ENCODE results near the gene C19orf53. TPM values are rescaled to one million over a fixed set of nuclear protein-coding genes. Genes with fewer than 3 reads are reported as not detected.

C19orf53 gene
- total and polyA plus RNA-seq, 5 donors from 2014 or later, result 61.2 to 244 (median 236) TPM

- H3K36me3 ChIP-seq (ENCODE audit: control insufficient read depth, insufficient read depth, low read length), result peaks cover 21% of the 10 kb centered on the region
- H3K27ac Mint-ChIP-seq, result peak overlapping the region; percentile 94 to 96 (median 94)
- peaks cover 6% of the 10 kb centered on the region for H3K36me3 Mint-ChIP-seq
- DNase-seq (peak in 2 of 3 donors; percentile 30 to 55), ATAC-seq (ENCODE audit: low read depth in 2 of 2) (peak; percentile 61 to 62)
- H3K9me3 ChIP-seq (ENCODE audit: control insufficient read depth in 2 of 2, low read length in 2 of 2), result no peaks in the 10 kb centered on the region
- no peaks in the 10 kb centered on the region for H3K27me3 Mint-ChIP-seq
- no peaks in the 10 kb centered on the region for H3K27me3 ChIP-seq (ENCODE audit: control insufficient read depth, insufficient read depth, low read length)
- H3K4me3 Mint-ChIP-seq, result peak overlapping the region; percentile 91 to 94 (median 93)
- peaks cover 0 to 28% (median 15%) of the 10 kb centered on the region in 4 donors for H3K4me1 Mint-ChIP-seq
- peak overlapping the region; percentile 41 for H3K27ac ChIP-seq (ENCODE audit: insufficient read depth, low read length, poor library complexity, severe bottlenecking)
- no peaks in the 10 kb centered on the region for H3K9me3 Mint-ChIP-seq
- peaks cover 20% of the 10 kb centered on the region for H3K4me1 ChIP-seq (ENCODE audit: control insufficient read depth, insufficient read depth, low read length, poor library complexity, severe bottlenecking)
- peak overlapping the region; percentile 61 for H3K4me3 ChIP-seq (ENCODE audit: low read depth, low read length)
Observed at GRCh38 chr19:13764821-13765394, 9.3 kb upstream of the C19orf53 start.

GRCh38 chr19:13765395-13766094, 8.7 kb upstream of the C19orf53 start:
- H3K36me3 Mint-ChIP-seq, result peaks cover 6% of the 10 kb centered on the region
- no peaks in the 10 kb centered on the region for H3K27me3 ChIP-seq (ENCODE audit: control insufficient read depth, insufficient read depth, low read length)
- H3K4me1 Mint-ChIP-seq, result peaks cover 0 to 28% (median 15%) of the 10 kb centered on the region in 4 donors
- H3K4me1 ChIP-seq (ENCODE audit: control insufficient read depth, insufficient read depth, low read length, poor library complexity, severe bottlenecking), result peaks cover 20% of the 10 kb centered on the region
- ATAC-seq (ENCODE audit: low read depth in 2 of 2) (no peak), DNase-seq (no peak)
- H3K27me3 Mint-ChIP-seq, result no peaks in the 10 kb centered on the region
- no peaks in the 10 kb centered on the region for H3K9me3 Mint-ChIP-seq
- H3K27ac ChIP-seq (ENCODE audit: insufficient read depth, low read length, poor library complexity, severe bottlenecking), result peak overlapping the region; percentile 41
- H3K36me3 ChIP-seq (ENCODE audit: control insufficient read depth, insufficient read depth, low read length), result peaks cover 21% of the 10 kb centered on the region
- H3K9me3 ChIP-seq (ENCODE audit: control insufficient read depth in 2 of 2, low read length in 2 of 2), result no peaks in the 10 kb centered on the region
- peak overlapping the region; percentile 91 to 94 (median 93) for H3K4me3 Mint-ChIP-seq
- peak overlapping the region; percentile 94 to 96 (median 94) for H3K27ac Mint-ChIP-seq
- peak overlapping the region; percentile 61 for H3K4me3 ChIP-seq (ENCODE audit: low read depth, low read length)

GRCh38 chr19:13766095-13766481, 8.2 kb upstream of the C19orf53 start:
- Mint-ChIP-seq H3K9me3 (no peaks in the 10 kb centered on the region), H3K27ac (peak overlapping the region; percentile 59 to 96 (median 80))
- H3K4me1 ChIP-seq (ENCODE audit: control insufficient read depth, insufficient read depth, low read length, poor library complexity, severe bottlenecking), result peaks cover 20% of the 10 kb centered on the region

GRCh38 chr19:13768510-13768909, 5.7 kb upstream of the C19orf53 start:
- ATAC-seq (ENCODE audit: low read depth in 2 of 2), result no peak
- Histone ChIP-seq H3K4me1 (ENCODE audit: control insufficient read depth, insufficient read depth, low read length, poor library complexity, severe bottlenecking) (peaks cover 20% of the 10 kb centered on the region), H3K36me3 (ENCODE audit: control insufficient read depth, insufficient read depth, low read length) (peaks cover 21% of the 10 kb centered on the region), H3K27me3 (ENCODE audit: control insufficient read depth, insufficient read depth, low read length) (no peaks in the 10 kb centered on the region), H3K9me3 (ENCODE audit: control insufficient read depth in 2 of 2, low read length in 2 of 2) (no peaks in the 10 kb centered on the region), H3K4me3 (ENCODE audit: low read depth, low read length) (no peak overlapping the region), H3K27ac (ENCODE audit: insufficient read depth, low read length, poor library complexity, severe bottlenecking) (no peak overlapping the region)
- no peaks in the 10 kb centered on the region for H3K9me3 Mint-ChIP-seq
- no peak for DNase-seq
- H3K27me3 Mint-ChIP-seq, result no peaks in the 10 kb centered on the region
- H3K27ac Mint-ChIP-seq, result no peak overlapping the region
- H3K4me3 Mint-ChIP-seq, result no peak overlapping the region
- peaks cover 5% of the 10 kb centered on the region for H3K36me3 Mint-ChIP-seq
- H3K4me1 Mint-ChIP-seq, result peaks cover 0 to 24% (median 14%) of the 10 kb centered on the region in 4 donors

More at GRCh38 chr19:13766095-13766481, 8.2 kb upstream of the C19orf53 start:
- DNase-seq, result no peak
- Mint-ChIP-seq H3K27me3 (no peaks in the 10 kb centered on the region), H3K4me1 (peaks cover 0 to 28% (median 15%) of the 10 kb centered on the region in 4 donors), H3K36me3 (peaks cover 6% of the 10 kb centered on the region), H3K4me3 (peak overlapping the region; percentile 91 to 94 (median 93))
- ATAC-seq (ENCODE audit: low read depth in 2 of 2), result no peak
- Histone ChIP-seq H3K4me3 (ENCODE audit: low read depth, low read length) (no peak overlapping the region), H3K36me3 (ENCODE audit: control insufficient read depth, insufficient read depth, low read length) (peaks cover 21% of the 10 kb centered on the region), H3K27ac (ENCODE audit: insufficient read depth, low read length, poor library complexity, severe bottlenecking) (no peak overlapping the region), H3K9me3 (ENCODE audit: control insufficient read depth in 2 of 2, low read length in 2 of 2) (no peaks in the 10 kb centered on the region), H3K27me3 (ENCODE audit: control insufficient read depth, insufficient read depth, low read length) (no peaks in the 10 kb centered on the region)

- Mint-ChIP-seq H3K9me3 (no peaks in the 10 kb centered on the region), H3K27me3 (no peaks in the 10 kb centered on the region), H3K4me1 (peaks cover 6 to 28% (median 18%) of the 10 kb centered on the region in 4 donors), H3K27ac (no peak overlapping the region), H3K4me3 (peak overlapping the region in 1 of 4 donors; percentile 32), H3K36me3 (peaks cover 5% of the 10 kb centered on the region)
- DNase-seq (no peak), ATAC-seq (ENCODE audit: low read depth in 2 of 2) (no peak)
- no peak overlapping the region for H3K27ac ChIP-seq (ENCODE audit: insufficient read depth, low read length, poor library complexity, severe bottlenecking)
- no peak overlapping the region for H3K4me3 ChIP-seq (ENCODE audit: low read depth, low read length)
- H3K4me1 ChIP-seq (ENCODE audit: control insufficient read depth, insufficient read depth, low read length, poor library complexity, severe bottlenecking), result peaks cover 14% of the 10 kb centered on the region
- H3K36me3 ChIP-seq (ENCODE audit: control insufficient read depth, insufficient read depth, low read length), result peaks cover 21% of the 10 kb centered on the region
- no peaks in the 10 kb centered on the region for H3K9me3 ChIP-seq (ENCODE audit: control insufficient read depth in 2 of 2, low read length in 2 of 2)
- no peaks in the 10 kb centered on the region for H3K27me3 ChIP-seq (ENCODE audit: control insufficient read depth, insufficient read depth, low read length)
Observed at GRCh38 chr19:13770013-13770635, 4.1 kb upstream of the C19orf53 start.

GRCh38 chr19:13778398-13778797, 4.1 kb downstream of the C19orf53 start:
- Histone ChIP-seq H3K4me1 (ENCODE audit: control insufficient read depth, insufficient read depth, low read length, poor library complexity, severe bottlenecking) (peaks cover 9% of the 10 kb centered on the region), H3K27ac (ENCODE audit: insufficient read depth, low read length, poor library complexity, severe bottlenecking) (no peak overlapping the region), H3K36me3 (ENCODE audit: control insufficient read depth, insufficient read depth, low read length) (peaks cover 33% of the 10 kb centered on the region), H3K27me3 (ENCODE audit: control insufficient read depth, insufficient read depth, low read length) (no peaks in the 10 kb centered on the region), H3K9me3 (ENCODE audit: control insufficient read depth in 2 of 2, low read length in 2 of 2) (no peaks in the 10 kb centered on the region), H3K4me3 (ENCODE audit: low read depth, low read length) (no peak overlapping the region)
- peaks cover 6 to 44% (median 24%) of the 10 kb centered on the region in 4 donors for H3K4me1 Mint-ChIP-seq
- H3K27ac Mint-ChIP-seq, result no peak overlapping the region
- H3K27me3 Mint-ChIP-seq, result no peaks in the 10 kb centered on the region
- H3K36me3 Mint-ChIP-seq, result peaks cover 14% of the 10 kb centered on the region
- H3K4me3 Mint-ChIP-seq, result peak overlapping the region in 1 of 4 donors; percentile 74
- H3K9me3 Mint-ChIP-seq, result no peaks in the 10 kb centered on the region
- DNase-seq, result no peak
- ATAC-seq (ENCODE audit: low read depth in 2 of 2), result no peak

- no peaks in the 10 kb centered on the region for H3K27me3 Mint-ChIP-seq
- no peaks in the 10 kb centered on the region for H3K9me3 ChIP-seq (ENCODE audit: control insufficient read depth in 2 of 2, low read length in 2 of 2)
- no peaks in the 10 kb centered on the region for H3K9me3 Mint-ChIP-seq
- H3K4me1 Mint-ChIP-seq, result peaks cover 6 to 41% (median 24%) of the 10 kb centered on the region in 4 donors
- H3K4me3 Mint-ChIP-seq, result peak overlapping the region in 1 of 4 donors; percentile 74
- H3K36me3 ChIP-seq (ENCODE audit: control insufficient read depth, insufficient read depth, low read length), result peaks cover 33% of the 10 kb centered on the region
- no peak for ATAC-seq (ENCODE audit: low read depth in 2 of 2)
- peak overlapping the region in 1 of 3 donors; percentile 26 for H3K27ac Mint-ChIP-seq
- H3K36me3 Mint-ChIP-seq, result peaks cover 14% of the 10 kb centered on the region
- no peak for DNase-seq
- H3K4me3 ChIP-seq (ENCODE audit: low read depth, low read length), result no peak overlapping the region
- H3K4me1 ChIP-seq (ENCODE audit: control insufficient read depth, insufficient read depth, low read length, poor library complexity, severe bottlenecking), result peaks cover 9% of the 10 kb centered on the region
- H3K27me3 ChIP-seq (ENCODE audit: control insufficient read depth, insufficient read depth, low read length), result no peaks in the 10 kb centered on the region
- no peak overlapping the region for H3K27ac ChIP-seq (ENCODE audit: insufficient read depth, low read length, poor library complexity, severe bottlenecking)
Observed at GRCh38 chr19:13778847-13779246, 4.6 kb downstream of the C19orf53 start.
